WTC11 (cell line): Measurements from ENCODE around the gene PRDM15. TPM values are rescaled to one million over a fixed set of nuclear protein-coding genes. Genes with fewer than 3 reads are reported as not detected.

Source experiments
- ATAC-seq: fragments of 200-7000 bp; cut with Tn5 transposase; 2 replicates; pipeline ENCODE4 v1.10.0; 2021; ENCODE audit warnings: mild to moderate bottlenecking, moderate library complexity
- CTCF ChIA-PET: fragments of 300-600 bp; sonication (Branson Sonifier 250); formaldehyde crosslinking; loops from one replicate; lab custom pipeline; 2021; ENCODE audit warnings: antibody characterized with exemption; lab: Charles Lee
- POLR2A ChIA-PET: fragments of 350-600 bp; sonication (Branson Sonifier 250); formaldehyde crosslinking; loops from one replicate; lab custom pipeline; 2021; ENCODE audit warnings: antibody characterized with exemption; lab: Charles Lee
- DNase-seq: peaks from one replicate; pipeline ENCODE4 v3.0.0; 2021; ENCODE audit warnings: low spot score
- H3K27ac Mint-ChIP-seq: 2 replicates; pipeline ENCODE4 v1.8.0; 2021; ENCODE audit warnings: mixed read lengths
- H3K27me3 Mint-ChIP-seq: 2 replicates; pipeline ENCODE4 v1.8.0; 2021; ENCODE audit warnings: low read depth, mild to moderate bottlenecking, moderate library complexity, mixed read lengths
- H3K36me3 Mint-ChIP-seq: 2 replicates; pipeline ENCODE4 v1.8.0; 2021; ENCODE audit warnings: mixed read lengths
- H3K4me1 Mint-ChIP-seq: 2 replicates; pipeline ENCODE4 v1.8.0; 2022; ENCODE audit warnings: mixed read lengths
- H3K4me3 Mint-ChIP-seq: 2 replicates; pipeline ENCODE4 v1.8.0; 2021; ENCODE audit warnings: mild to moderate bottlenecking, moderate library complexity, mixed read lengths
- H3K9me3 Mint-ChIP-seq: 2 replicates; pipeline ENCODE4 v1.8.0; 2021; ENCODE audit warnings: mixed read lengths
- CREB1 ChIP-seq: sonication (generic); formaldehyde crosslinking; IDR thresholded peaks from 2 replicates; pipeline ENCODE4 v1.8.0; 2023; ENCODE audit warnings: mild to moderate bottlenecking, missing genetic modification reagents
- ELF4 ChIP-seq: sonication (generic); formaldehyde crosslinking; IDR thresholded peaks from 2 replicates; pipeline ENCODE4 v1.8.1; 2022; ENCODE audit warnings: low read depth, mild to moderate bottlenecking, moderate library complexity, missing genetic modification reagents
- FOXP1 ChIP-seq: sonication (generic); formaldehyde crosslinking; IDR thresholded peaks from 2 replicates; pipeline ENCODE4 v1.8.0; 2022; ENCODE audit warnings: missing genetic modification reagents, mild to moderate bottlenecking, moderate library complexity, borderline replicate concordance
- TCF7 ChIP-seq: sonication (generic); formaldehyde crosslinking; IDR thresholded peaks from 2 replicates; pipeline ENCODE4 v1.8.0; 2022; ENCODE audit warnings: mild to moderate bottlenecking, low read depth, missing genetic modification reagents, moderate library complexity
- ZNF138 ChIP-seq: sonication (generic); formaldehyde crosslinking; conservative IDR thresholded peaks from 2 replicates; pipeline ENCODE4 v1.8.1; 2022; ENCODE audit warnings: mild to moderate bottlenecking, moderate library complexity, missing genetic modification reagents
- ZNF671 ChIP-seq: fragments of 250-450 bp; sonication (Bioruptor Pico); IDR thresholded peaks from 2 replicates; pipeline ENCODE4 v1.8.0; 2021; ENCODE audit warnings: mild to moderate bottlenecking
- total RNA-seq: library from RNA; stranded (reverse); gene quantifications from 3 replicates; pipeline ENCODE4 v1.2.3, GENCODE V29; 2021
- TF ChIP-seq, protein P1 (sequence below): sonication (generic); formaldehyde crosslinking; IDR thresholded peaks from 2 replicates; pipeline ENCODE4 v1.8.1; 2023; ENCODE audit warnings: mild to moderate bottlenecking, missing genetic modification reagents
- TF ChIP-seq, protein P2 (sequence below): sonication (generic); formaldehyde crosslinking; conservative IDR thresholded peaks from 2 replicates; pipeline ENCODE4 v1.8.1; 2022; ENCODE audit warnings: mild to moderate bottlenecking, missing genetic modification reagents
- TF ChIP-seq, protein P3 (sequence below): fragments of 250-450 bp; sonication (Bioruptor Pico); IDR thresholded peaks from 2 replicates; pipeline ENCODE4 v1.9.0; 2021; ENCODE audit warnings: mild to moderate bottlenecking, borderline replicate concordance
- TF ChIP-seq, protein P4 (sequence below): sonication (generic); formaldehyde crosslinking; IDR thresholded peaks from 2 replicates; pipeline ENCODE4 v1.8.1; 2023; ENCODE audit warnings: mild to moderate bottlenecking, moderate library complexity, missing genetic modification reagents
- TF ChIP-seq, protein P5 (sequence below): sonication (generic); formaldehyde crosslinking; IDR thresholded peaks from 2 replicates; pipeline ENCODE4 v1.8.0; 2022; ENCODE audit warnings: mild to moderate bottlenecking, missing genetic modification reagents
- TF ChIP-seq, protein P6 (sequence below): sonication (generic); formaldehyde crosslinking; IDR thresholded peaks from 2 replicates; pipeline ENCODE4 v1.8.1; 2023; ENCODE audit warnings: mild to moderate bottlenecking, missing genetic modification reagents, moderate library complexity
- TF ChIP-seq, protein P7 (sequence below): fragments of 250-450 bp; sonication (Bioruptor Pico); conservative IDR thresholded peaks from 2 replicates; pipeline ENCODE4 v1.9.0; 2021; ENCODE audit warnings: mild to moderate bottlenecking
- TF ChIP-seq, protein P8 (sequence below): fragments of 250-450 bp; sonication (Bioruptor Pico); IDR thresholded peaks from 2 replicates; pipeline ENCODE4 v1.9.0; 2021; ENCODE audit warnings: mild to moderate bottlenecking

The PRDM15 gene
- total RNA-seq, 1 experiment from 2014 or later: 12.9 TPM

DNA sequence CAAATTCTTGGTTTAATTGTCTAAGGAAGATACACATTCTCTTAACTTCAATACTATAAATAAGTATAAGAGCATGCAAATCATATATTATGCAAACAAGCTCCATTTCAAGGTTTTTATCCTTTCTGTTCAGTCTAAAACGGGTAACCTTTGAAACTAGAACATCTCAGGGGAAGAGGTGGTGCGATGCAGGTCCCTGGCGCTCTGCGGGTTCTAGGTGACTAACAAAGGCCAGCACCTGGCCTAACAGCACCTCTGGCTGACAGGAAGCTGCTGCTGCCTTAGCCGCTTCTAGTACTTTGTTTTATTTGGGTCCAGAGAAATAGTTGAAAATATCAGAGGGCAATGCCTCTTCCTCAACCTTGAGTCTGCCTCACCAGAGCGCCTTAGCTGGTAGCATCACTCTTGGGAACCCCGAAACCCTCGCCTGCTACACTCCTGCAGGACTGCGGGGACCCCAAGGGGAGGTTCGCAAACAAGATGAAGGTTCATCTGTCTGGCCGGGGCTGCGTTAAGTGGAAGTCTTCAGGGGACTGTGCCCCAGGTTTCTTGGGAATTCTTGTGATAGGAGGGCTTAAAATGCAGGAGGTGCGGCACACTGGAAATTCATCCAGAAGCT, 45.5 kb downstream of the PRDM15 start:
- no peak overlapping the region for H3K4me3 Mint-ChIP-seq

More for the DNA sequence above, 45.5 kb downstream of the PRDM15 start:
- peaks cover 8% of the 10 kb centered on the region for H3K36me3 Mint-ChIP-seq
- H3K9me3 Mint-ChIP-seq: no peaks in the 10 kb centered on the region
- ChIA-PET POLR2A (no interaction called here), CTCF (interaction anchor here (1.6 kb wide), 1 partner anchor 221 kb away, joined by 4 read pairs; no protein-coding TSS in a partner anchor)
- H3K27me3 Mint-ChIP-seq: no peaks in the 10 kb centered on the region
- no peak overlapping the region for H3K27ac Mint-ChIP-seq
- TF ChIP-seq, protein P1, sequence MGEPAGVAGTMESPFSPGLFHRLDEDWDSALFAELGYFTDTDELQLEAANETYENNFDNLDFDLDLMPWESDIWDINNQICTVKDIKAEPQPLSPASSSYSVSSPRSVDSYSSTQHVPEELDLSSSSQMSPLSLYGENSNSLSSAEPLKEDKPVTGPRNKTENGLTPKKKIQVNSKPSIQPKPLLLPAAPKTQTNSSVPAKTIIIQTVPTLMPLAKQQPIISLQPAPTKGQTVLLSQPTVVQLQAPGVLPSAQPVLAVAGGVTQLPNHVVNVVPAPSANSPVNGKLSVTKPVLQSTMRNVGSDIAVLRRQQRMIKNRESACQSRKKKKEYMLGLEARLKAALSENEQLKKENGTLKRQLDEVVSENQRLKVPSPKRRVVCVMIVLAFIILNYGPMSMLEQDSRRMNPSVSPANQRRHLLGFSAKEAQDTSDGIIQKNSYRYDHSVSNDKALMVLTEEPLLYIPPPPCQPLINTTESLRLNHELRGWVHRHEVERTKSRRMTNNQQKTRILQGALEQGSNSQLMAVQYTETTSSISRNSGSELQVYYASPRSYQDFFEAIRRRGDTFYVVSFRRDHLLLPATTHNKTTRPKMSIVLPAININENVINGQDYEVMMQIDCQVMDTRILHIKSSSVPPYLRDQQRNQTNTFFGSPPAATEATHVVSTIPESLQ (CRISPR knock-in tag): no peak
- TF ChIP-seq, protein P2, sequence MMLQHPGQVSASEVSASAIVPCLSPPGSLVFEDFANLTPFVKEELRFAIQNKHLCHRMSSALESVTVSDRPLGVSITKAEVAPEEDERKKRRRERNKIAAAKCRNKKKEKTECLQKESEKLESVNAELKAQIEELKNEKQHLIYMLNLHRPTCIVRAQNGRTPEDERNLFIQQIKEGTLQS (CRISPR knock-in tag): no peak
- TF ChIP-seq, protein P3, sequence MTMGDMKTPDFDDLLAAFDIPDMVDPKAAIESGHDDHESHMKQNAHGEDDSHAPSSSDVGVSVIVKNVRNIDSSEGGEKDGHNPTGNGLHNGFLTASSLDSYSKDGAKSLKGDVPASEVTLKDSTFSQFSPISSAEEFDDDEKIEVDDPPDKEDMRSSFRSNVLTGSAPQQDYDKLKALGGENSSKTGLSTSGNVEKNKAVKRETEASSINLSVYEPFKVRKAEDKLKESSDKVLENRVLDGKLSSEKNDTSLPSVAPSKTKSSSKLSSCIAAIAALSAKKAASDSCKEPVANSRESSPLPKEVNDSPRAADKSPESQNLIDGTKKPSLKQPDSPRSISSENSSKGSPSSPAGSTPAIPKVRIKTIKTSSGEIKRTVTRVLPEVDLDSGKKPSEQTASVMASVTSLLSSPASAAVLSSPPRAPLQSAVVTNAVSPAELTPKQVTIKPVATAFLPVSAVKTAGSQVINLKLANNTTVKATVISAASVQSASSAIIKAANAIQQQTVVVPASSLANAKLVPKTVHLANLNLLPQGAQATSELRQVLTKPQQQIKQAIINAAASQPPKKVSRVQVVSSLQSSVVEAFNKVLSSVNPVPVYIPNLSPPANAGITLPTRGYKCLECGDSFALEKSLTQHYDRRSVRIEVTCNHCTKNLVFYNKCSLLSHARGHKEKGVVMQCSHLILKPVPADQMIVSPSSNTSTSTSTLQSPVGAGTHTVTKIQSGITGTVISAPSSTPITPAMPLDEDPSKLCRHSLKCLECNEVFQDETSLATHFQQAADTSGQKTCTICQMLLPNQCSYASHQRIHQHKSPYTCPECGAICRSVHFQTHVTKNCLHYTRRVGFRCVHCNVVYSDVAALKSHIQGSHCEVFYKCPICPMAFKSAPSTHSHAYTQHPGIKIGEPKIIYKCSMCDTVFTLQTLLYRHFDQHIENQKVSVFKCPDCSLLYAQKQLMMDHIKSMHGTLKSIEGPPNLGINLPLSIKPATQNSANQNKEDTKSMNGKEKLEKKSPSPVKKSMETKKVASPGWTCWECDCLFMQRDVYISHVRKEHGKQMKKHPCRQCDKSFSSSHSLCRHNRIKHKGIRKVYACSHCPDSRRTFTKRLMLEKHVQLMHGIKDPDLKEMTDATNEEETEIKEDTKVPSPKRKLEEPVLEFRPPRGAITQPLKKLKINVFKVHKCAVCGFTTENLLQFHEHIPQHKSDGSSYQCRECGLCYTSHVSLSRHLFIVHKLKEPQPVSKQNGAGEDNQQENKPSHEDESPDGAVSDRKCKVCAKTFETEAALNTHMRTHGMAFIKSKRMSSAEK (CRISPR knock-in tag): no peak
- TF ChIP-seq ZNF138 (CRISPR knock-in tag) (no peak), FOXP1 (CRISPR knock-in tag) (no peak), ZNF671 (no peak), CREB1 (CRISPR knock-in tag) (no peak), ELF4 (no peak), TCF7 (CRISPR knock-in tag) (no peak)
- TF ChIP-seq, protein P4, sequence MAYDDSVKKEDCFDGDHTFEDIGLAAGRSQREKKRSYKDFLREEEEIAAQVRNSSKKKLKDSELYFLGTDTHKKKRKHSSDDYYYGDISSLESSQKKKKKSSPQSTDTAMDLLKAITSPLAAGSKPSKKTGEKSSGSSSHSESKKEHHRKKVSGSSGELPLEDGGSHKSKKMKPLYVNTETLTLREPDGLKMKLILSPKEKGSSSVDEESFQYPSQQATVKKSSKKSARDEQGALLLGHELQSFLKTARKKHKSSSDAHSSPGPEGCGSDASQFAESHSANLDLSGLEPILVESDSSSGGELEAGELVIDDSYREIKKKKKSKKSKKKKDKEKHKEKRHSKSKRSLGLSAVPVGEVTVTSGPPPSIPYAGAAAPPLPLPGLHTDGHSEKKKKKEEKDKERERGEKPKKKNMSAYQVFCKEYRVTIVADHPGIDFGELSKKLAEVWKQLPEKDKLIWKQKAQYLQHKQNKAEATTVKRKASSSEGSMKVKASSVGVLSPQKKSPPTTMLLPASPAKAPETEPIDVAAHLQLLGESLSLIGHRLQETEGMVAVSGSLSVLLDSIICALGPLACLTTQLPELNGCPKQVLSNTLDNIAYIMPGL: no peak
- TF ChIP-seq, protein P5, sequence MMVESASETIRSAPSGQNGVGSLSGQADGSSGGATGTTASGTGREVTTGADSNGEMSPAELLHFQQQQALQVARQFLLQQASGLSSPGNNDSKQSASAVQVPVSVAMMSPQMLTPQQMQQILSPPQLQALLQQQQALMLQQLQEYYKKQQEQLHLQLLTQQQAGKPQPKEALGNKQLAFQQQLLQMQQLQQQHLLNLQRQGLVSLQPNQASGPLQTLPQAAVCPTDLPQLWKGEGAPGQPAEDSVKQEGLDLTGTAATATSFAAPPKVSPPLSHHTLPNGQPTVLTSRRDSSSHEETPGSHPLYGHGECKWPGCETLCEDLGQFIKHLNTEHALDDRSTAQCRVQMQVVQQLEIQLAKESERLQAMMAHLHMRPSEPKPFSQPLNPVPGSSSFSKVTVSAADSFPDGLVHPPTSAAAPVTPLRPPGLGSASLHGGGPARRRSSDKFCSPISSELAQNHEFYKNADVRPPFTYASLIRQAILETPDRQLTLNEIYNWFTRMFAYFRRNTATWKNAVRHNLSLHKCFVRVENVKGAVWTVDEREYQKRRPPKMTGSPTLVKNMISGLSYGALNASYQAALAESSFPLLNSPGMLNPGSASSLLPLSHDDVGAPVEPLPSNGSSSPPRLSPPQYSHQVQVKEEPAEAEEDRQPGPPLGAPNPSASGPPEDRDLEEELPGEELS (CRISPR knock-in tag): no peak
- TF ChIP-seq, protein P6, sequence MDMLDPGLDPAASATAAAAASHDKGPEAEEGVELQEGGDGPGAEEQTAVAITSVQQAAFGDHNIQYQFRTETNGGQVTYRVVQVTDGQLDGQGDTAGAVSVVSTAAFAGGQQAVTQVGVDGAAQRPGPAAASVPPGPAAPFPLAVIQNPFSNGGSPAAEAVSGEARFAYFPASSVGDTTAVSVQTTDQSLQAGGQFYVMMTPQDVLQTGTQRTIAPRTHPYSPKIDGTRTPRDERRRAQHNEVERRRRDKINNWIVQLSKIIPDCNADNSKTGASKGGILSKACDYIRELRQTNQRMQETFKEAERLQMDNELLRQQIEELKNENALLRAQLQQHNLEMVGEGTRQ: no peak
- TF ChIP-seq, protein P7, sequence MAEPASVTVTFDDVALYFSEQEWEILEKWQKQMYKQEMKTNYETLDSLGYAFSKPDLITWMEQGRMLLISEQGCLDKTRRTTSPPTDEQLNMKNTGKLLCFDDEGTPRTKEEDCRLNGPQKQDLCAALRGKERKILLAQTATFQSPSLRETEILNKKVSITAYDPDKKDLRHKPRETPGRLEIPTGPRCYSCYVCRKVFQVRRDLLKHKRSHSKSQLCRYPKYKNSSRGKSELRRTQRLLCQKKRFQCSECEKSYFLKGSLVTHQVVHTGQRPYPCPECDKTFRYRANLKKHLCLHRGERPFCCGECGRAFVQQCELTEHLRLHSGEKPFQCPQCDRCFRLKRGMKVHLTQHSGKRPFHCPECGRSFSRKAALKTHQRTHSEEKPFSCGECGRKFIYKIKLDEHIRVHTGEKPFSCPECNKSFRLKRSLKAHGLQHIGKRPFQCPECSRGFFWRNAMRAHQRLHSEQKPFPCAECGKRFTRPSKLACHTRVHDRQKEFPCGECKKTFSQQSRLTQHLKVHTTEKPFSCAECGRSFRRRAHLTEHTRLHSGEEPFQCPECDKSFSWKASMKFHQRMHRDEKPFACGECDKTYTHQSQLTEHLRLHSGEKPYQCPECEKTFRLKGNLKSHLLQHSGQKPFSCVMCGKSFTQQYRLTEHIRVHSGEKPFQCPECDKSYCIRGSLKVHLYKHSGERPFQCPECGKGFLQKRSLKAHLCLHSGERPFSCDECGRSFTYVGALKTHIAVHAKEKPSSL (CRISPR knock-in tag): no peak
- TF ChIP-seq, protein P8, sequence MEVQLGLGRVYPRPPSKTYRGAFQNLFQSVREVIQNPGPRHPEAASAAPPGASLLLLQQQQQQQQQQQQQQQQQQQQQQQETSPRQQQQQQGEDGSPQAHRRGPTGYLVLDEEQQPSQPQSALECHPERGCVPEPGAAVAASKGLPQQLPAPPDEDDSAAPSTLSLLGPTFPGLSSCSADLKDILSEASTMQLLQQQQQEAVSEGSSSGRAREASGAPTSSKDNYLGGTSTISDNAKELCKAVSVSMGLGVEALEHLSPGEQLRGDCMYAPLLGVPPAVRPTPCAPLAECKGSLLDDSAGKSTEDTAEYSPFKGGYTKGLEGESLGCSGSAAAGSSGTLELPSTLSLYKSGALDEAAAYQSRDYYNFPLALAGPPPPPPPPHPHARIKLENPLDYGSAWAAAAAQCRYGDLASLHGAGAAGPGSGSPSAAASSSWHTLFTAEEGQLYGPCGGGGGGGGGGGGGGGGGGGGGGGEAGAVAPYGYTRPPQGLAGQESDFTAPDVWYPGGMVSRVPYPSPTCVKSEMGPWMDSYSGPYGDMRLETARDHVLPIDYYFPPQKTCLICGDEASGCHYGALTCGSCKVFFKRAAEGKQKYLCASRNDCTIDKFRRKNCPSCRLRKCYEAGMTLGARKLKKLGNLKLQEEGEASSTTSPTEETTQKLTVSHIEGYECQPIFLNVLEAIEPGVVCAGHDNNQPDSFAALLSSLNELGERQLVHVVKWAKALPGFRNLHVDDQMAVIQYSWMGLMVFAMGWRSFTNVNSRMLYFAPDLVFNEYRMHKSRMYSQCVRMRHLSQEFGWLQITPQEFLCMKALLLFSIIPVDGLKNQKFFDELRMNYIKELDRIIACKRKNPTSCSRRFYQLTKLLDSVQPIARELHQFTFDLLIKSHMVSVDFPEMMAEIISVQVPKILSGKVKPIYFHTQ (CRISPR knock-in tag): no peak
- TF ChIP-seq, all 79 proteins: peak for 0
- no peak for ATAC-seq
- H3K4me1 Mint-ChIP-seq: peaks cover 22% of the 10 kb centered on the region
- no peak for DNase-seq
